Naive thymus-derived CD4-positive, alpha-beta T cell (primary cell): ENCODE results near the gene MPDU1. TPM values are rescaled to one million over a fixed set of nuclear protein-coding genes. Genes with fewer than 3 reads are reported as not detected.

Experiments
- ATAC-seq: fragments of 150-1000 bp; cut with Tn5 transposase; 2 replicates; pipeline ENCODE4 v1.10.0; 2021; ENCODE audit warnings: mild to moderate bottlenecking, moderate library complexity
- CTCF ChIA-PET: fragments of 350-600 bp; sonication (Branson Sonifier 250); formaldehyde crosslinking; loops from one replicate; lab custom pipeline; 2021; ENCODE audit warnings: antibody characterized with exemption; lab: Charles Lee
- POLR2A ChIA-PET: fragments of 350-600 bp; sonication (Branson Sonifier 250); formaldehyde crosslinking; loops from one replicate; lab custom pipeline; 2021; ENCODE audit warnings: antibody characterized with exemption, inconsistent platforms; lab: Charles Lee
- DNase-seq, 9 donors: peaks; one replicate each; pipeline versions ENCODE4 v3.0.0 to v3.0.0-alpha.2; 2020 to 2022; ENCODE audit warnings: mixed read lengths in 1 of 9
- H3K27ac ChIP-seq: one replicate; pipeline ENCODE4 v1.7.0; 2013; ENCODE audit warnings: mild to moderate bottlenecking, low read depth, low read length, moderate library complexity
- H3K27me3 ChIP-seq, 2 donors: one replicate each; pipeline ENCODE4 v1.7.0; 2013; ENCODE audit warnings: low read length in 2 of 2, mild to moderate bottlenecking in 2 of 2, moderate library complexity in 2 of 2; ENCODE audit not compliant: control insufficient read depth in 2 of 2, insufficient read depth in 2 of 2
- H3K36me3 ChIP-seq, 3 experiments: 1 replicate in 2 of 3; 2 replicates in 1 of 3; pipeline ENCODE4 v1.7.0; 2013; ENCODE audit warnings: low read length in 3 of 3, mild to moderate bottlenecking in 3 of 3, moderate library complexity in 1 of 3; ENCODE audit not compliant: insufficient read depth in 3 of 3, control insufficient read depth in 2 of 3
- H3K4me1 ChIP-seq, 2 donors: one replicate each; pipeline ENCODE4 v1.7.0; 2013; ENCODE audit warnings: low read length in 2 of 2, mild to moderate bottlenecking in 2 of 2, moderate library complexity in 1 of 2; ENCODE audit not compliant: control insufficient read depth in 2 of 2, insufficient read depth in 2 of 2
- H3K4me3 ChIP-seq: 2 replicates; pipeline ENCODE4 v1.7.0; 2013; ENCODE audit warnings: mild to moderate bottlenecking, low read length
- H3K9me3 ChIP-seq, 3 experiments: 1 replicate in 2 of 3; 2 replicates in 1 of 3; pipeline ENCODE4 v1.7.0; 2013; ENCODE audit warnings: low read length in 3 of 3; ENCODE audit not compliant: control insufficient read depth in 2 of 3
- H3K27ac Mint-ChIP-seq, 9 donors: one replicate each; pipeline ENCODE4 v1.8.0; 2020 to 2022; ENCODE audit warnings: mixed read lengths in 9 of 9, mild to moderate bottlenecking in 8 of 9, moderate library complexity in 5 of 9, inconsistent platforms in 2 of 9
- H3K27me3 Mint-ChIP-seq, 5 donors: one replicate each; pipeline ENCODE4 v1.8.0; 2021 to 2022; ENCODE audit warnings: mixed read lengths in 5 of 5, mild to moderate bottlenecking in 1 of 5
- H3K36me3 Mint-ChIP-seq, 5 donors: one replicate each; pipeline ENCODE4 v1.8.0; 2020 to 2022; ENCODE audit warnings: mixed read lengths in 5 of 5, mild to moderate bottlenecking in 3 of 5, inconsistent platforms in 1 of 5
- H3K4me1 Mint-ChIP-seq, 7 donors: one replicate each; pipeline ENCODE4 v1.8.0; 2020 to 2022; ENCODE audit warnings: mixed read lengths in 7 of 7, mild to moderate bottlenecking in 3 of 7, inconsistent platforms in 1 of 7
- H3K4me3 Mint-ChIP-seq, 10 donors: one replicate each; pipeline ENCODE4 v1.8.0; 2020 to 2022; ENCODE audit warnings: mild to moderate bottlenecking in 10 of 10, mixed read lengths in 10 of 10, moderate library complexity in 6 of 10, inconsistent platforms in 2 of 10
- H3K9me3 Mint-ChIP-seq, 11 donors: one replicate each; pipeline ENCODE4 v1.8.0; 2020 to 2022; ENCODE audit warnings: mixed read lengths in 11 of 11, mild to moderate bottlenecking in 4 of 11, inconsistent platforms in 1 of 11, moderate library complexity in 1 of 11
- intact Hi-C, 2 donors: fragments of 100-400 bp; cut with micrococcal nuclease; formaldehyde crosslinking; loops; one replicate each; pipeline ENCODE4 v1.15.1; 2023
- polyA plus RNA-seq, 2 donors: library from polyadenylated mRNA; unstranded; fragments of 300-500 nt; fragmentation: Illumina TruSeq; gene quantifications; one replicate each; pipeline ENCODE4 v1.2.3, GENCODE V29; 2021
- total RNA-seq, 6 experiments: library from RNA in 5 of 6; stranded (reverse) in 5 of 6; gene quantifications; 1 replicate in 5 of 6; 2 replicates in 1 of 6; pipeline ENCODE4 v1.2.3 and lab custom pipeline; 2021 to 2026

The MPDU1 gene
- total RNA-seq (10 to 100 TPM; 25.4 to 79.8 (median 31.4) TPM), polyA plus RNA-seq (10 to 100 TPM; 39.1 to 52.3 TPM), total RNA-seq (lab: John Stamatoyannopoulos, UW) (27.7 reads per million, percentile 58 among the genes with 10 or more reads in this experiment)

GRCh38 chr17:7583253-7584109 lies at the start of gene MPDU1:
MPDU1 (plus strand) TSS chr17:7583852; CDS start chr17:7583863, 11 bp downstream.
- peaks cover 0 to 6% (median 0%) of the 10 kb centered on the region in 11 donors for H3K9me3 Mint-ChIP-seq
- ChIA-PET POLR2A (interaction anchor here (0.6 to 6.8 kb wide), 29 partner anchors 10 to 573 kb away, joined by 3 to 108 read pairs (median 5); partner anchors contain the start of genes CTDNEP1, ELP5, FXR2 and GPS2), CTCF (interaction anchor here (0.5 to 2.8 kb wide), 10 partner anchors 23 to 511 kb away, joined by 3 to 18 read pairs (median 4); partner anchors contain the start of genes FXR2, SENP3 and TP53)
- DNase-seq (peak; percentile 89 to 98 (median 97)), ATAC-seq (peak; percentile 80)
- peaks cover 0 to 19% (median 5%) of the 10 kb centered on the region in 5 donors for H3K36me3 Mint-ChIP-seq
- H3K4me3 Mint-ChIP-seq, result peak within 1 kb of the TSS; percentile 89 to 100 (median 99)
- Histone ChIP-seq H3K27me3 (no peaks in the 10 kb centered on the region), H3K27ac (peak within 1 kb of the TSS; percentile 95), H3K9me3 (no peaks in the 10 kb centered on the region), H3K36me3 (peaks cover 0 to 29% (median 5%) of the 10 kb centered on the region in 3 experiments), H3K4me3 (peak within 1 kb of the TSS; percentile 100), H3K4me1 (peaks cover 28 to 35% of the 10 kb centered on the region in 2 donors)
- intact Hi-C loops, result loop anchor here (1.0 kb wide), 8 partner anchors 10 to 331 kb away; partner anchors contain the start of genes SENP3 (in 2 of the 2), ELP5 (in 1 of the 2), FXR2 (in 1 of the 2) and POLR2A (in 1 of the 2)
- peak within 1 kb of the TSS; percentile 98 to 100 (median 100) for H3K27ac Mint-ChIP-seq
- H3K4me1 Mint-ChIP-seq, result peaks cover 33 to 60% (median 55%) of the 10 kb centered on the region in 7 donors
- no peaks in the 10 kb centered on the region for H3K27me3 Mint-ChIP-seq

GRCh38 chr17:7538050-7538449 lies 45.6 kb upstream of the MPDU1 start:
- Mint-ChIP-seq H3K27me3 (peaks cover 0 to 6% (median 0%) of the 10 kb centered on the region in 5 donors), H3K36me3 (peaks cover 0 to 2% (median 0%) of the 10 kb centered on the region in 5 donors), H3K4me1 (peaks cover 0 to 2% (median 0%) of the 10 kb centered on the region in 7 donors), H3K27ac (no peak overlapping the region), H3K9me3 (peaks cover 0 to 10% (median 0%) of the 10 kb centered on the region in 11 donors), H3K4me3 (no peak overlapping the region)
- no peaks in the 10 kb centered on the region for H3K27me3 ChIP-seq
- ATAC-seq (no peak), DNase-seq (no peak)
- no peak overlapping the region for H3K4me3 ChIP-seq
- H3K27ac ChIP-seq, result no peak overlapping the region
- no peaks in the 10 kb centered on the region for H3K4me1 ChIP-seq
- no peaks in the 10 kb centered on the region for H3K36me3 ChIP-seq
- POLR2A ChIA-PET, result no interaction called here
- intact Hi-C loops, result no loop called here
- CTCF ChIA-PET, result no interaction called here
- peaks cover 0 to 4% (median 0%) of the 10 kb centered on the region in 3 experiments for H3K9me3 ChIP-seq

GRCh38 chr17:7538891-7539545 lies 44.6 kb upstream of the MPDU1 start:
- ChIA-PET POLR2A (interaction anchor here (1.2 kb wide), 1 partner anchor 11 kb away, joined by 4 read pairs; no protein-coding TSS in a partner anchor), CTCF (interaction anchor here (0.6 kb wide), 1 partner anchor 76 kb away, joined by 6 read pairs; no protein-coding TSS in a partner anchor)

GRCh38 chr17:7541074-7541621 lies 42.5 kb upstream of the MPDU1 start:
- H3K27ac ChIP-seq, result no peak overlapping the region
- Mint-ChIP-seq H3K4me1 (peaks cover 0 to 4% (median 0%) of the 10 kb centered on the region in 7 donors), H3K36me3 (peaks cover 0 to 2% (median 0%) of the 10 kb centered on the region in 5 donors), H3K4me3 (no peak overlapping the region), H3K27ac (peak overlapping the region in 1 of 9 donors; percentile 66), H3K9me3 (peaks cover 0 to 10% (median 0%) of the 10 kb centered on the region in 11 donors), H3K27me3 (peaks cover 0 to 10% (median 0%) of the 10 kb centered on the region in 5 donors)
- no peaks in the 10 kb centered on the region for H3K36me3 ChIP-seq
- intact Hi-C loops, result no loop called here
- H3K4me3 ChIP-seq, result no peak overlapping the region
- no peak for DNase-seq
- ChIA-PET POLR2A (interaction anchor here (0.6 to 0.7 kb wide), 2 partner anchors 126 to 165 kb away, joined by 3 read pairs; no protein-coding TSS in a partner anchor), CTCF (interaction anchor here (1.3 kb wide), 1 partner anchor 24 kb away, joined by 3 read pairs; no protein-coding TSS in a partner anchor)
- H3K27me3 ChIP-seq, result no peaks in the 10 kb centered on the region
- no peak for ATAC-seq
- no peaks in the 10 kb centered on the region for H3K4me1 ChIP-seq
- H3K9me3 ChIP-seq, result peaks cover 0 to 4% (median 0%) of the 10 kb centered on the region in 3 experiments

More at GRCh38 chr17:7538891-7539545, 44.6 kb upstream of the MPDU1 start:
- peaks cover 0 to 4% (median 0%) of the 10 kb centered on the region in 7 donors for H3K4me1 Mint-ChIP-seq
- H3K36me3 ChIP-seq, result no peaks in the 10 kb centered on the region
- no peaks in the 10 kb centered on the region for H3K27me3 ChIP-seq
- H3K4me3 Mint-ChIP-seq, result no peak overlapping the region
- peaks cover 0 to 10% (median 0%) of the 10 kb centered on the region in 11 donors for H3K9me3 Mint-ChIP-seq
- no peak overlapping the region for H3K27ac Mint-ChIP-seq
- no peak overlapping the region for H3K27ac ChIP-seq
- no peaks in the 10 kb centered on the region for H3K4me1 ChIP-seq
- ATAC-seq, result no peak
- no peak for DNase-seq
- peaks cover 0 to 4% (median 0%) of the 10 kb centered on the region in 3 experiments for H3K9me3 ChIP-seq
- no peak overlapping the region for H3K4me3 ChIP-seq
- intact Hi-C loops, result no loop called here
- H3K27me3 Mint-ChIP-seq, result peaks cover 0 to 11% (median 0%) of the 10 kb centered on the region in 5 donors
- peaks cover 0 to 2% (median 0%) of the 10 kb centered on the region in 5 donors for H3K36me3 Mint-ChIP-seq

GRCh38 chr17:7544911-7545310 lies 38.7 kb upstream of the MPDU1 start:
- H3K27ac ChIP-seq, result no peak overlapping the region
- no peaks in the 10 kb centered on the region for H3K9me3 Mint-ChIP-seq
- intact Hi-C loops, result loop anchor here in 1 of 2 donors (5.0 kb wide), 1 partner anchor 33 kb away; no protein-coding TSS in a partner anchor
- peaks cover 0 to 10% (median 0%) of the 10 kb centered on the region in 5 donors for H3K27me3 Mint-ChIP-seq
- no peaks in the 10 kb centered on the region for H3K9me3 ChIP-seq
- H3K27me3 ChIP-seq, result no peaks in the 10 kb centered on the region
- no peak overlapping the region for H3K27ac Mint-ChIP-seq
- H3K4me1 Mint-ChIP-seq, result peaks cover 11 to 25% (median 20%) of the 10 kb centered on the region in 7 donors
- peaks cover 0 to 7% (median 0%) of the 10 kb centered on the region in 5 donors for H3K36me3 Mint-ChIP-seq
- POLR2A ChIA-PET, result no interaction called here
- DNase-seq (no peak), ATAC-seq (no peak)
- H3K4me3 ChIP-seq, result no peak overlapping the region
- CTCF ChIA-PET, result interaction anchor here (0.7 to 2.3 kb wide), 2 partner anchors 16 to 103 kb away, joined by 3 to 14 read pairs; partner anchors contain the start of gene SENP3
- H3K4me1 ChIP-seq, result peaks cover 4 to 7% of the 10 kb centered on the region in 2 donors
- no peak overlapping the region for H3K4me3 Mint-ChIP-seq
- H3K36me3 ChIP-seq, result no peaks in the 10 kb centered on the region
